H1 (cell line): ENCODE data around the gene CHCHD1. TPM values are rescaled to one million over a fixed set of nuclear protein-coding genes. Genes with fewer than 3 reads are reported as not detected.

ENCODE experiments used
- CTCF ChIA-PET: fragments of 300-600 bp; sonication (Branson Sonifier 250); formaldehyde crosslinking; loops from one replicate; lab custom pipeline; 2021; ENCODE audit not compliant: partially characterized antibody; lab: Charles Lee
- POLR2A ChIA-PET: fragments of 300-600 bp; sonication (Branson Sonifier 250); formaldehyde crosslinking; loops from one replicate; lab custom pipeline; 2021; ENCODE audit warnings: inconsistent platforms; ENCODE audit not compliant: partially characterized antibody; lab: Charles Lee
- DNase-seq, 2 experiments: peaks; one replicate each; pipeline versions ENCODE4 v3.0.0 to v3.0.0-alpha.2; 2010 to 2022; ENCODE audit warnings: low spot score in 2 of 2, low read depth in 1 of 2, mixed read lengths in 1 of 2
- FAIRE-seq: peaks from 2 replicates; lab custom pipeline; 2011; peaks lifted over from hg19 to GRCh38; lab: Jason Lieb, UNC
- H2AFZ ChIP-seq: 2 replicates; pipeline ENCODE4 v1.8.1; 2012; ENCODE audit warnings: low read length, inconsistent platforms
- H2AK5ac ChIP-seq: 2 replicates; pipeline ENCODE4 v1.6.1; 2013; ENCODE audit warnings: low read depth, low read length
- H2BK120ac ChIP-seq: replicated peaks from 2 replicates; pipeline ENCODE3; 2013; ENCODE audit warnings: low read depth, low read length, inconsistent platforms
- H2BK12ac ChIP-seq: 2 replicates; pipeline ENCODE4 v1.6.1; 2013; ENCODE audit warnings: low read depth, low read length
- H2BK15ac ChIP-seq: 2 replicates; pipeline ENCODE4 v1.6.1; 2013; ENCODE audit warnings: low read length
- H2BK20ac ChIP-seq: 2 replicates; pipeline ENCODE4 v1.6.1; 2013; ENCODE audit warnings: low read length
- H2BK5ac ChIP-seq: 2 replicates; pipeline ENCODE4 v1.6.1; 2013; ENCODE audit warnings: low read depth, low read length
- H3K14ac ChIP-seq: 2 replicates; pipeline ENCODE4 v1.6.1; 2013; ENCODE audit warnings: inconsistent platforms; ENCODE audit not compliant: insufficient read length
- H3K18ac ChIP-seq: 2 replicates; pipeline ENCODE4 v1.6.1; 2013; ENCODE audit warnings: low read length; ENCODE audit errors: extremely low read depth
- H3K23ac ChIP-seq: 2 replicates; pipeline ENCODE4 v1.6.1; 2013; ENCODE audit warnings: inconsistent platforms; ENCODE audit not compliant: insufficient read length
- H3K23me2 ChIP-seq: 2 replicates; pipeline ENCODE4 v1.6.1; 2013; ENCODE audit warnings: low read depth, low read length
- H3K27ac ChIP-seq: 2 replicates; pipeline ENCODE4 v1.6.1; 2011; ENCODE audit warnings: low read depth, low read length, inconsistent platforms
- H3K27me3 ChIP-seq, 4 experiments: replicated peaks in 1 of 4; 1 replicate in 1 of 4; 2 replicates in 3 of 4; pipeline versions ENCODE4 v1.6.1 to v1.8.1; 2011 to 2013; ENCODE audit warnings: low read length in 3 of 4, mild to moderate bottlenecking in 3 of 4, inconsistent platforms in 2 of 4, mixed read lengths in 2 of 4, moderate library complexity in 1 of 4; ENCODE audit not compliant: control insufficient read depth in 3 of 4, insufficient read depth in 3 of 4; ENCODE audit errors: extremely low read depth in 1 of 4
- H3K36me3 ChIP-seq, 4 experiments: 2 replicates each; pipeline versions ENCODE4 v1.6.1 to v1.8.1; 2011 to 2013; ENCODE audit warnings: mild to moderate bottlenecking in 4 of 4, low read length in 3 of 4, moderate library complexity in 2 of 4, control low read depth in 1 of 4, inconsistent platforms in 1 of 4; ENCODE audit not compliant: insufficient read depth in 4 of 4, control insufficient read depth in 2 of 4
- H3K4ac ChIP-seq: replicated peaks from 2 replicates; pipeline ENCODE3; 2013; ENCODE audit warnings: low read length, low read depth, mixed read lengths, inconsistent platforms; ENCODE audit not compliant: insufficient read length
- H3K4me1 ChIP-seq, 4 experiments: replicated peaks in 1 of 4; 1 replicate in 1 of 4; 2 replicates in 3 of 4; pipeline versions ENCODE4 v1.6.1 to v1.8.1; 2011 to 2013; ENCODE audit warnings: low read length in 3 of 4, inconsistent platforms in 2 of 4, mixed read lengths in 1 of 4; ENCODE audit not compliant: insufficient read depth in 4 of 4, control insufficient read depth in 3 of 4
- H3K4me2 ChIP-seq, 2 experiments: 2 replicates each; pipeline versions ENCODE4 v1.6.1 to v1.8.1; 2011 to 2013; ENCODE audit warnings: low read depth in 2 of 2, low read length in 2 of 2, control low read depth in 1 of 2, inconsistent platforms in 1 of 2, mild to moderate bottlenecking in 1 of 2; ENCODE audit not compliant: insufficient read depth in 1 of 2
- H3K4me3 ChIP-seq, 4 experiments: fragments of 200-600, 300-600 bp in 1 of 4; sonication (generic), shearing (Covaris generic), sonication (Bioruptor Twin) in 1 of 4; 2 replicates each; pipeline versions ENCODE4 v1.5.1 to v1.8.1; 2011 to 2016; ENCODE audit warnings: low read length in 4 of 4, low read depth in 3 of 4, control low read depth in 2 of 4, inconsistent platforms in 2 of 4, mild to moderate bottlenecking in 2 of 4, mixed read lengths in 1 of 4, moderate library complexity in 1 of 4; ENCODE audit not compliant: insufficient read depth in 2 of 4; ENCODE audit errors: extremely low read depth in 1 of 4
- H3K56ac ChIP-seq: replicated peaks from 2 replicates; pipeline ENCODE3; 2013; ENCODE audit warnings: low read depth, mild to moderate bottlenecking, mixed read lengths, low read length, inconsistent platforms; ENCODE audit not compliant: insufficient read length
- H3K79me1 ChIP-seq: 2 replicates; pipeline ENCODE4 v1.6.1; 2013; ENCODE audit warnings: low read depth, low read length, control low read depth
- H3K79me2 ChIP-seq, 2 experiments: 2 replicates each; pipeline versions ENCODE4 v1.6.1 to v1.8.1; 2012 to 2013; ENCODE audit warnings: low read length in 2 of 2, mild to moderate bottlenecking in 2 of 2, inconsistent platforms in 1 of 2; ENCODE audit not compliant: insufficient read depth in 2 of 2, control insufficient read depth in 1 of 2
- H3K9ac ChIP-seq, 4 experiments: replicated peaks in 1 of 4; 1 replicate in 1 of 4; 2 replicates in 3 of 4; pipeline versions ENCODE4 v1.6.1 to v1.8.1; 2011 to 2013; ENCODE audit warnings: low read depth in 3 of 4, low read length in 3 of 4, control low read depth in 2 of 4, mild to moderate bottlenecking in 2 of 4, moderate library complexity in 2 of 4, inconsistent platforms in 1 of 4; ENCODE audit errors: extremely low read depth in 1 of 4
- H3K9me3 ChIP-seq, 2 experiments: 2 replicates each; pipeline versions ENCODE4 v1.6.1 to v1.8.1; 2012 to 2013; ENCODE audit warnings: mild to moderate bottlenecking in 2 of 2, moderate library complexity in 2 of 2, control low read depth in 1 of 2, inconsistent platforms in 1 of 2, low read depth in 1 of 2, low read length in 1 of 2, mixed read lengths in 1 of 2; ENCODE audit not compliant: insufficient read depth in 2 of 2
- H4K20me1 ChIP-seq, 2 experiments: replicated peaks in 1 of 2; 2 replicates each; pipeline versions ENCODE3 to v1.8.1; 2011 to 2013; ENCODE audit warnings: inconsistent platforms in 2 of 2, low read length in 2 of 2, mild to moderate bottlenecking in 1 of 2; ENCODE audit not compliant: insufficient read depth in 2 of 2, control insufficient read depth in 1 of 2
- H4K5ac ChIP-seq: 2 replicates; pipeline ENCODE4 v1.6.1; 2013; ENCODE audit warnings: low read length, low read depth, mixed read lengths, inconsistent platforms; ENCODE audit not compliant: insufficient read length
- H4K8ac ChIP-seq: 2 replicates; pipeline ENCODE4 v1.8.0; 2013; ENCODE audit warnings: mild to moderate bottlenecking, moderate library complexity, low read length, inconsistent platforms; ENCODE audit not compliant: insufficient read depth; ENCODE audit errors: extremely low read depth
- H4K91ac ChIP-seq: replicated peaks from 2 replicates; pipeline ENCODE3; 2013; ENCODE audit warnings: low read length, mixed read lengths, inconsistent platforms; ENCODE audit not compliant: insufficient read length
- GABPA ChIP-seq: IDR thresholded peaks from 2 replicates; pipeline ENCODE4 v1.6.1; 2011; ENCODE audit warnings: mild to moderate bottlenecking, low read length, moderate library complexity, borderline replicate concordance; ENCODE audit not compliant: insufficient read depth
- KDM5A ChIP-seq: fragments of 200-600 bp; IDR thresholded peaks from 2 replicates; pipeline ENCODE4 v1.7.1; 2012; ENCODE audit warnings: mild to moderate bottlenecking, low read length, inconsistent platforms, mixed read lengths
- MAFK ChIP-seq: IDR thresholded peaks from 2 replicates; pipeline ENCODE4 v1.6.1; 2012; ENCODE audit warnings: low read depth, mild to moderate bottlenecking, improper control_type of control experiment, low read length
- RNF2 ChIP-seq: fragments of 200-900, 300-1000 bp; sonication (generic); IDR thresholded peaks from 2 replicates; pipeline ENCODE4 v1.7.1; 2016; ENCODE audit warnings: borderline replicate concordance, low read depth, mild to moderate bottlenecking, antibody characterized with exemption, low read length; ENCODE audit not compliant: poor library complexity, severe bottlenecking; ENCODE audit errors: missing control alignments
- WGBS, 2 experiments: shearing (Covaris generic) in 1 of 2; methylation state at CpG; one replicate each; pipeline versions ENCODE4 v1.1.6 to v1.1.7; 2013 to 2015; ENCODE audit warnings: low lambda C conversion rate in 2 of 2, mixed read lengths in 2 of 2, inconsistent platforms in 1 of 2, low coverage in 1 of 2, missing lambda C conversion rate in 1 of 2; ENCODE audit not compliant: insufficient replicate concordance in 2 of 2, insufficient coverage in 1 of 2, insufficient read length in 1 of 2; ENCODE audit errors: extremely low coverage in 1 of 2, missing lambda C conversion rate in 1 of 2; 5-methylcytosine and 5-hydroxymethylcytosine counted together
- polyA plus RNA-seq, 7 experiments: library from polyadenylated mRNA; depleted of rRNA in 3 of 7; stranded (reverse) in 5 of 7; unstranded in 2 of 7; fragments of >200 nt in 5 of 7; fragments of 200-250 nt in 2 of 7; gene quantifications; 1 replicate in 5 of 7; 2 replicates in 1 of 7; 4 replicates in 1 of 7; pipeline versions ENCODE4 v1.2.1 to v1.2.3, GENCODE V29; 2011 to 2013; ENCODE audit warnings: missing spikeins in 2 of 7, mixed read lengths in 2 of 7
- total RNA-seq: library from RNA; stranded (reverse); fragmentation: NEBNext Ultra II Directional; extraction: Animal tissue kit (Norgen Biotek cat#: 25700); gene quantifications from 2 replicates; pipeline ENCODE4 v1.2.1, GENCODE V29; 2021

The CHCHD1 gene
- total and polyA plus RNA-seq, 2 of the 8 experiments (the other 6 are each of a cell fraction or from before 2014, with no cell fraction given) = 44.9 to 58.1 TPM

GRCh38 chr10:73823391-73823790 lies 41.5 kb downstream of the CHCHD1 start:
- ChIA-PET POLR2A (interaction anchor here (0.6 to 2.8 kb wide), 3 partner anchors 10 to 294 kb away, joined by 3 to 6 read pairs (median 5); no protein-coding TSS in a partner anchor), CTCF (interaction anchor here (0.8 to 16.0 kb wide), 4 partner anchors 8 to 117 kb away, joined by 3 to 209 read pairs (median 4); no protein-coding TSS in a partner anchor)
- Histone ChIP-seq H3K9me3 (no peaks in the 10 kb centered on the region), H3K79me1 (no peaks in the 10 kb centered on the region), H2BK20ac (no peak overlapping the region), H2AFZ (no peak overlapping the region), H2BK12ac (no peak overlapping the region), H3K4me1 (no peaks in the 10 kb centered on the region), H3K9ac (no peak overlapping the region), H3K56ac (no peak overlapping the region), H4K5ac (no peak overlapping the region), H3K79me2 (no peaks in the 10 kb centered on the region), H3K4ac (no peak overlapping the region), H3K14ac (no peak overlapping the region), H3K27me3 (no peaks in the 10 kb centered on the region; a peak in 1 of 7 replicates), H4K20me1 (peaks cover 0 to 5% of the 10 kb centered on the region in 2 experiments), H3K27ac (no peak overlapping the region), H3K4me2 (no peak overlapping the region), H3K23ac (no peak overlapping the region), H2BK120ac (no peak overlapping the region), H4K8ac (no peak overlapping the region), H2AK5ac (no peak overlapping the region), H2BK5ac (no peak overlapping the region), H4K91ac (no peak overlapping the region), H2BK15ac (no peak overlapping the region), H3K4me3 (no peak overlapping the region), H3K36me3 (peaks cover 0 to 10% (median 5%) of the 10 kb centered on the region in 4 experiments; a peak in 5 of 8 replicates), H3K23me2 (no peaks in the 10 kb centered on the region), H3K18ac (no peak overlapping the region)
- 91% methylated on average over 7 of the region's 7 CpGs; no CpG with 5 or more reads in 1 of the 2 experiments for WGBS, 2 experiments
- TF ChIP-seq MAFK = no peak
- TF ChIP-seq KDM5A = no peak
- no peak for TF ChIP-seq RNF2
- no peak for TF ChIP-seq GABPA
- DNase-seq (no peak), FAIRE-seq (no peak)
